OCI-LY3 (cell line): Measurements from ENCODE around the gene BMP8B.

Experiments used
- EZH2phosphoT487 ChIP-seq: fragments of 200-600 bp; shearing (Covaris generic); IDR thresholded peaks from 2 replicates; pipeline ENCODE4 v1.6.1; 2018; ENCODE audit warnings: antibody characterized with exemption, mixed run types, low read depth
- TF ChIP-seq, protein P1 (sequence below): fragments of 200-600, 300-600 bp; sonication (generic); IDR thresholded peaks from 2 replicates; pipeline ENCODE4 v1.5.1; 2014; ENCODE audit warnings: antibody characterized with exemption, low read length, low read depth

DNA sequence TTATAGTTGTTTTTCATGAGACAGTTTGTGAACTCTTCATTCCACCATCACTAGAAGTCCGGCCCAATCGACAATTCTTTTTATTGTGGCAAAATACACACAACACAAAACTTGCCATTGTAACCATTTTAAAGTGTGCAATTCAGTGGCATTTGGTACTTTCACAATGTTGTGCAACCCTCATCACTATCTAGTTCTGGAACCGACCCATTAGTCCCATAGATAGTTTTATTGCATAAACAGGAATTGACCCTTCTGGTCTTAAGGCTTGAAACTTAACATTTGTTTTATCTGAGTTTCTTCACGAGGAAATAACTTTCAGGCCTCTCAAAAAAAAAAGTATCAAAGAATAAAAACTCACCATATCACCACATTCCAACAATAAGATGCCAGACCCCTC, 58.8 kb downstream of the BMP8B start:
- TF ChIP-seq, protein P1, sequence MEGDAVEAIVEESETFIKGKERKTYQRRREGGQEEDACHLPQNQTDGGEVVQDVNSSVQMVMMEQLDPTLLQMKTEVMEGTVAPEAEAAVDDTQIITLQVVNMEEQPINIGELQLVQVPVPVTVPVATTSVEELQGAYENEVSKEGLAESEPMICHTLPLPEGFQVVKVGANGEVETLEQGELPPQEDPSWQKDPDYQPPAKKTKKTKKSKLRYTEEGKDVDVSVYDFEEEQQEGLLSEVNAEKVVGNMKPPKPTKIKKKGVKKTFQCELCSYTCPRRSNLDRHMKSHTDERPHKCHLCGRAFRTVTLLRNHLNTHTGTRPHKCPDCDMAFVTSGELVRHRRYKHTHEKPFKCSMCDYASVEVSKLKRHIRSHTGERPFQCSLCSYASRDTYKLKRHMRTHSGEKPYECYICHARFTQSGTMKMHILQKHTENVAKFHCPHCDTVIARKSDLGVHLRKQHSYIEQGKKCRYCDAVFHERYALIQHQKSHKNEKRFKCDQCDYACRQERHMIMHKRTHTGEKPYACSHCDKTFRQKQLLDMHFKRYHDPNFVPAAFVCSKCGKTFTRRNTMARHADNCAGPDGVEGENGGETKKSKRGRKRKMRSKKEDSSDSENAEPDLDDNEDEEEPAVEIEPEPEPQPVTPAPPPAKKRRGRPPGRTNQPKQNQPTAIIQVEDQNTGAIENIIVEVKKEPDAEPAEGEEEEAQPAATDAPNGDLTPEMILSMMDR = no peak
- no peak for TF ChIP-seq EZH2phosphoT487
